NCI-H226 (cell line): ENCODE results near the gene GGTLC1.

Experiments used
- DNase-seq: peaks from one replicate; pipeline ENCODE4 v3.0.0-alpha.2; 2015

The GGTLC1 gene

DNA sequence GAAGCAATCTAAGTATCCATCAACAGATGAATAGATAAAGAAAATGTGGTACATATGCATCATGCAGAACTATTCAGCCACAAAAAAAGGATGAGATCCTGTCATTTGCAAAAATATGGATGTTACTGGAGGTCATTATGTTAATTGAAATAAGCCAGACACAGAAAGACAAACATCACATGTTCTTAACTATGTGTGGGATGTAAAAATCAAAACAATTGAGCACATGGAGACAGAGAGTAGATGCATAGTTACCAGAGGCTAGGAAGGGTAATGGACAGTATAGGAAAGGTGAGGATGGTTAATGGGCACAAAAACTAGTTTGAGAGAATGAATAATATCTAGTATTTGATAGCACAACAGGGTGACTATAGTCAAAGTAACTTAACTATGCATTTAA lies 26.3 kb downstream of the GGTLC1 start:
- no peak for DNase-seq

DNA sequence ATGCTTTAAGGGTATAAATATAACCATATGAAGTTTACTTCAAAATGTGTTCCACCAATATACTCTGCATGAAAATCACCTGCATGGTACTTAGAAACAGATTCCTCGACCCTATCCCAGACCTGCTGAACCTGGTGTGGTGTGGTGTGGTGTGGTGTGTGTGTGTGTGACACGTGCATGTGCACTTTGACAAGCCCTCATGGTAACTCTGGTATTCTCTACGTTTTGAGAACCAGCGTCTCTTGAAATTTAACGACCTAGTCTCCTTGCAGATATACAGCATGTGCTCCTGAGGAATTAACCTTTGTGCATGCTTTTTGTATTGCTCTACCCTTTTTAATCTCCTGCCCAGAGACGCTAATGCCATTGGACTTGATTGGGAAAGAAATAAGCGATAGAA lies 29.5 kb downstream of the GGTLC1 start:
- no peak for DNase-seq

GRCh38 chr20:23955896-23956295 lies 32.7 kb downstream of the GGTLC1 start:
- no peak for DNase-seq

DNA sequence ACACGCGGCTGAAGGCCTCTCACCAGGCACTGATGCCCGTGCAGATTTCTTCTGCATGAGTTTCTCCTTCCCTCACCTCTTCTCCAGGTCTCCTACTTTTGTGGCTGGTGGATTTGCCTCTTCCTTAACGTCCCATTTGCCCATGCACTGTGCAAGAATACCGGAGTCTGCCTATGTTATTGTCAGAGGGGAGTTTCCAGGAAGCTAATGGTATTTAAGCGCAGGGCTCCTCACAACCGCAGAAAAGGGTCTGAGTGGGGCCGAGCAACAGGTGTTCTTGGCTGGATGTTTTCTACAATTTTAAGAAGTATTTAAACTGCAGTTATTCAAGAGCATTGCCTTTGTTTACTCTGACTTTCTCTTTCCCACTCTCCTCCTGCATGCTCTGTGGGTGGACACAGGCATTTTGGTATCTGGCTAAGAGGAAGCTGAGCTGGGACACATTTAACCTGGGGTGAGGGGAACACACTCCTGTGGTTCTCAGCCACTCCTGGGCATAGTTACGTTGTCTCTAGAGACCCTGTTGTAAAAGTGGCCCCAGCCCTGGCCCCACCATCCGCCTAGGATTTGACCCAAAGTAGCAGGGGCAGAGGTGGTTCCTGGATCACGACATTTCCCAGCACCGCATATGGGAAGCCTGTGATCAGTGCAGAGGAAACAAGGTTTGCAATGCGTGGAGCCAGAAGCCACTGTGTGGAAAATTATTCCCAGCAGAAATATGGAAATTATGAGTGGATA lies 34.4 kb downstream of the GGTLC1 start:
- DNase-seq = no peak

- DNase-seq = no peak
Observed at GRCh38 chr20:23946206-23946605, 42.4 kb downstream of the GGTLC1 start.

DNA sequence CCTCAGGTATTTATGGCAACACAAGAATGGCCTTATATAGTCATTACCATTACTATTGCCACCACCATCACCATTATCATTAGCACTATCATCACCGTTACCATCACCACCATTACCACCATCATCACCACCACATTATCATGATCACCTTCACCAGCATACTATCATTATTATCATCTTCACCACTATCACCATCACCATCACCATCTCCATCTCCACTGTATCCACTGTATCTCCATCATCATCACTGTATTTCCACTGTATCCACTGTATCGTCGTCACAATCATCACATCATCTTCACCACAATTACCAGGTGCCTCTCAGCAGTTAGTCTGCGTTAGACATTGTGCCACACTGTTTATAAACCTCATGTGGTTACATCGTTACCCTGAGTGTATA lies 45.3 kb downstream of the GGTLC1 start:
- DNase-seq = no peak

DNA sequence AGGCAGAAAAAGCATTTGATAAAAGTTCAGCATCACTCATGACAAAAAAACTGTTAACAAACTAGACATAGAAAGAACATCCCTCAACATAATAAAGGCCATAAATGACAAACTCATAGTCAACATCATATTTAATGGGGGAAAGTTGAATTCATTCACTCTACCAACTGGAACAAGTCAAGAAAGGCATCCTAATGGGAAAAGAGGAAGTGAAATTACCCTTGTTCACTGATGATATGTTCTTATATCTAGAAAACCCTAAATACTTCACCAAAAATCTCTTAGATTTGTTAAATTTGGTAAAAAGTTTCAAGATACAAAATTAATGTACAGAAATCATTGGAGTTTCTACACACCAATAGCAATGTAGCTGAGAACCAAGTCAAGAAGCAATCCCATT lies 48.9 kb downstream of the GGTLC1 start:
- DNase-seq = no peak

- DNase-seq = no peak
Observed at GRCh38 chr20:23939063-23939462, 49.5 kb downstream of the GGTLC1 start.

- DNase-seq = no peak
Observed at GRCh38 chr20:23938118-23938438, 50.5 kb downstream of the GGTLC1 start.

GRCh38 chr20:23937303-23938117 lies 51.1 kb downstream of the GGTLC1 start:
- DNase-seq = peak; percentile 5
